AG10803 (cell line): ENCODE measurements around the gene C2CD3.
"Not testable (repeated sequence)": the region's sequence is repeated elsewhere in the genome, so short reads cannot be mapped to it uniquely, and the experiment has no call there.

Experiments used
- DNase-seq: peaks from one replicate; pipeline ENCODE4 v3.0.0; 2010; ENCODE audit warnings: low read depth
- H3K4me3 ChIP-seq: 2 replicates; pipeline ENCODE4 v1.5.1; 2011; ENCODE audit warnings: mild to moderate bottlenecking, low read length, control low read depth
- CTCF ChIP-seq: conservative IDR thresholded peaks from 2 replicates; pipeline ENCODE4 v1.5.1; 2011; ENCODE audit warnings: mild to moderate bottlenecking, low read length, control low read depth, inconsistent platforms

The C2CD3 gene

GRCh38 chr11:74081428-74081827, 89.4 kb downstream of the C2CD3 start:
- H3K4me3 ChIP-seq = no peak overlapping the region
- DNase-seq = no peak
- TF ChIP-seq CTCF = no peak

DNA sequence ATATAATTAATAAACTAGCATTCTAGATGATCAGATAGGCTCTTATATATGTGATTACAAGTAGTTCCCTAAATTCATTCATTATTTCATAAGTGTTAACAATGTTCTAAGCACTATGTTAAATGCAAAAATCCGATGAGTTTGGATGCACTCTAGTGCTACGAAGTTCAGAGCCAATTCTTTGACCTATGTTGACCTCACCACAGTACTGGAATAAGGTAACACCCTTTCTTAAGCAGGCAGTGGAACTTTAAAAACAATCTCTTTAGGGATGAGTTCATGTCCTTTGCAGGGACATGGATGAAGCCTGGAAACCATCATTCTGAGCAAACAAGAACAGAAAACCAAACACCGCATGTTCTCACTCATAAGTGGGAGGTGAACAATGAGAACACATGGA, 93.6 kb downstream of the C2CD3 start:
- H3K4me3 ChIP-seq = no peak overlapping the region
- no peak for DNase-seq
- TF ChIP-seq CTCF = no peak

GRCh38 chr11:74072721-74073120, 98.1 kb downstream of the C2CD3 start:
- no peak for TF ChIP-seq CTCF
- no peak overlapping the region for H3K4me3 ChIP-seq
- no peak for DNase-seq

- DNase-seq = no peak
- no peak overlapping the region for H3K4me3 ChIP-seq
- TF ChIP-seq CTCF = no peak
Measured at GRCh38 chr11:74072286-74072685, 98.5 kb downstream of the C2CD3 start.

- peak; percentile 3 for DNase-seq
- H3K4me3 ChIP-seq = no peak overlapping the region
- no peak for TF ChIP-seq CTCF
Measured at GRCh38 chr11:74070723-74071492, 99.9 kb downstream of the C2CD3 start.

- TF ChIP-seq CTCF = no peak
- no peak overlapping the region for H3K4me3 ChIP-seq
- peak; percentile 55 for DNase-seq
Measured at GRCh38 chr11:74069146-74070046, 101.4 kb downstream of the C2CD3 start.

DNA sequence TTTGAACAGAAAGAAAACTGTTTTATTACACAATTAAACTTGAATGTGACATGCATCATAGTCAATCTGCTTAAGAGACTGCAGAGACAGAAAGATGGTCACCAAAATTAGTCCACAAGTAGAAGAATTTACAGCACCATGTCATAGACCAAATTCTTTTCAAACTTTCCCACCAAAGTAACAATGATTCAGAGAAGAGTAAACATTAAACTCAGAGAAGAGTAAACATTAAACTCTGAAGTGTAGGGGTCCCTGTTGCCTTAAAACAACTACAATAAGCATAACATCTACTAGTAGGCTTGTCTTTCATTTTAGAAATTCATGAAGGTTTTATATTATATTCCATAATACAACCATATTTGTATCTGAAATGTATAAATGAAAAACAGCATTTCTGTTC, 104.1 kb downstream of the C2CD3 start:
- not testable (repeated sequence) for DNase-seq, H3K4me3 ChIP-seq

DNA sequence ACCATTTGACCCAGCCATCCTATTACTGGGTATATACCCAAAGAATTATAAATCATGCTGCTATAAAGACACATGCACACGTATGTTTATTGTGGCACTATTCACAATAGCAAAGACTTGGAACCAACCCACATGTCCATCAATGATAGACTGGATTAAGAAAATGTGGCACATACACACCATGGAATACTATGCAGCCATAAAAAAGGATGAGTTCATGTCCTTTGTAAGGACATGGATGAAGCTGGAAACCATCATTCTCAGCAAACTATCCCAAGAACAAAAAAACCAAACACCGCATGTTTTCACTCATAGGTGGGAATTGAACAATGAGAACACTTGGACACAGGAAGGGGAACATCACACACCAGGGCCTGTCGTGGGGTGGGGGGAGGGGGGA, 105.3 kb downstream of the C2CD3 start:
- H3K4me3 ChIP-seq, DNase-seq: not testable (repeated sequence)

DNA sequence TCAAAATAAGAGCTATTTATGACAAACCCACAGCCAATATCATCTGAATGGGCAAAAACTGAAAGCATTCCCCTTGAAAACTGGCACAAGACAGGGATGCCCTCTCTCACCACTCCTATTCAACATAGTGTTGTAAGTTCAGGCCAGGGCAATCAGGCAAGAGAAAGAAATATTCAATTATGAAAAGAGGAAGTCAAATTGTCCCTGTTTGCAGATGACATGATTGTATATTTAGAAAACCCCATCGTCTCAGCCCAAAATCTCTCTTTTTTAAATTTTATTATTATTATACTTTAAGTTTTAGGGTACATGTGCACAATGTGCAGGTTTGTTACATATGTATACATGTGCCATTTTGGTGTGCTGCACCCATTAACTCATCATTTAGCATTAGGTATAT, 107.2 kb downstream of the C2CD3 start:
- not testable (repeated sequence) for DNase-seq, H3K4me3 ChIP-seq

- H3K4me3 ChIP-seq, DNase-seq: not testable (repeated sequence)
Measured at GRCh38 chr11:74061599-74061998, 109.2 kb downstream of the C2CD3 start.
